GM21529 (cell line): Measurements from ENCODE around the gene HYAL3.
"Not testable (repeated sequence)": the region's sequence is repeated elsewhere in the genome, so short reads cannot be mapped to it uniquely, and the experiment has no call there.

Experiments
- ATAC-seq: cut with Tn5 transposase; IDR thresholded peaks from one replicate; pipeline ENCODE4 v1.9.1; 2021; ENCODE audit not compliant: unreplicated experiment

HYAL3 gene

DNA sequence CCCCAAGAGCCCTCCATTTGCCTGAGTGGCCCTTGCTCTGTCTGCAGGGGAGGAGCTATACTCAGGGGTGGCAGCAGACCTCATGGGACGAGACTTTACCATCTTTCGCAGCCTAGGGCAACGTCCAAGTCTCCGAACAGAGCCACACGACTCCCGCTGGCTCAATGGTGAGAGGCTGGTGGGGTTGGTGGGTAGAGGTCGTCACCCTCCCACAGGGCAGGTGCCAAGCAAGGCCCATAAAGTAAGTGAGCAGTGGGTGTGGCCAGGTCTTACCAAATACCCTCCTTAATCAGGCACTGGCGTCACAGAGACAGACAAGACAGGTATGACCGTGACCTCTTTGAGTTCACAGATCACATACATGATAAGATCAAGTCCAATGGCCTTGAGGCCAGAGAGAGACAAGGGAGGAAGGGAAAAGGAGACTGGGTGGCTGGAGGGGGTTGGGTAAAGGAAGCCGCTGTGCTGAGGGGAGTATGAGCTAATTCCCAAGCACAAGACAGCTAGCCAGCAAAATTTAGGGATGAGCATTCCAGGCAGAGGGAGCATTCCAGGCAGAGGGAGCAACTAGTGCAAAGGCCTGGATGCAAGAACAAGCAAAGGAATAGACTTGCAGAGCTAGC lies 27.8 kb downstream of the HYAL3 start:
- no peak for ATAC-seq

DNA sequence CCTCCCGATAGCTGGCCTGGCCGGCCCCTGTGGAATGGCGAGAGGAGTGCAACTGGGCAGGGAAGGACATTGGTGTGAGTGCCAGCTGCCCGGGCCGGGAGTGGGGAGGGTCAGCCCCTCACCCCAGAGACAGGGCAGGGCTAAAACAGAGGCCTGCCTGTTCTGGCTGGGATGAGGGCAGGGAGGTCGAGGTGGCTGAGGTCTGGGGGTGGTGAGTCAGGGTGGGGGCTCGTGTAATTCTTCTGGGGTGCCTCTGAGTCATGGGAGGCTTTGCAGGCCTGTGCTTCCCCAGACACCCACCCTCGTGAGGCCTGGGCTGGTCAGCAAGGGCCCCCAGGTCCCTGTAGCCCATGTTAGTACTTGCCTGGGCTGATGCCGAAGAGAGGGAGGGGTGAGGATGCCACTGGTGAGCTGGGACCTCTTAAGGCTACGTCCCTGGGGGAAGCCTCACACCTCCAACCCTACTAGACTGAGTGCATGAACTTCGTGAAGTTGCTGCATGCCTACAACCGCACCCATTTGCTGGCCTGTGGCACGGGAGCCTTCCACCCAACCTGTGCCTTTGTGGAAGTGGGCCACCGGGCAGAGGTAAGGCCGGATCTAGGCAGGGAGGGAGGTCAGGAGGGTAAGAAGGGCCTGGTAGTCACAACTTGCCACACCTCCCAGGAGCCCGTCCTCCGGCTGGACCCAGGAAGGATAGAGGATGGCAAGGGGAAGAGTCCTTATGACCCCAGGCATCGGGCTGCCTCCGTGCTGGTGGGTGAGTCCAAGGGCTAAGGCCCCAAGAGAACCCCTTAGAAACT lies 28.6 kb downstream of the HYAL3 start:
- ATAC-seq: no peak

DNA sequence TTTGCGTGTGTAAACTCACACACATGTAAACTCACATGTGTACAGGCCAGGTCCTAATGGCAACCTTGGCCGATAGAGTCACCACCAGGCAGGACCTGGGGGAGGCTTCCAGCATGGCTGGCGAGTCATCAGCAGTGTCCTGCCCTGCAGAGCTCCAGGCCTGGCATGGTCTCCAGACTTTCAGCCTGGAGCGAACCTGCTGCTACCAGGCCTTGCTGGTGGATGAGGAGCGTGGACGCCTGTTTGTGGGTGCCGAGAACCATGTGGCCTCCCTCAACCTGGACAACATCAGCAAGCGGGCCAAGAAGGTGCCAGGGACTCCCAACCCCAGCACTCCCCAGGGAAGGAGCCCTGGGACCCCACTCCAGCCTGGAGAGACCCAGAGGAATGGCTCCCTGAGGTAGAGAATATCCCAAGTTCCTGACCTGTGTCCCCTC lies 29.2 kb downstream of the HYAL3 start:
- no peak for ATAC-seq

DNA sequence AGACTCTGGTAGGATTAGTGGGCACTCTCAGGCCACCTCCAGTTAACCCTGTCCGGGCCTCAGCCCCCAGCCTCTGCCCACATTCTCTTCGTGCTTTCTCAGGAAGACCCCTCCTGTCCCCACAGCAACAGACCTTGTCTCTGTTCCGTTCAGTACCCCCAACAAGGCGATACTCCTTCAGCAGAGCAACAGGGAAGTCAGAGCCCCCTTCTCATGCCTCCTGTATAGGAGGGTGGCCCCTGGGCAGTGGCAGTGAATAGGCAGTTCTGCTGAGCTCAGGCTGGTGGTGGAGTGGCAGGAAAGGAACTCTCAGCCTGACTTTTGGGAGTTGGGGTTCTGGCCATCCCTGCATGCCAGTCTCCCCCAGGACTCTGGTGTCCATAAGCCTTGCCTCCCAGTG lies 29.7 kb downstream of the HYAL3 start:
- no peak for ATAC-seq

DNA sequence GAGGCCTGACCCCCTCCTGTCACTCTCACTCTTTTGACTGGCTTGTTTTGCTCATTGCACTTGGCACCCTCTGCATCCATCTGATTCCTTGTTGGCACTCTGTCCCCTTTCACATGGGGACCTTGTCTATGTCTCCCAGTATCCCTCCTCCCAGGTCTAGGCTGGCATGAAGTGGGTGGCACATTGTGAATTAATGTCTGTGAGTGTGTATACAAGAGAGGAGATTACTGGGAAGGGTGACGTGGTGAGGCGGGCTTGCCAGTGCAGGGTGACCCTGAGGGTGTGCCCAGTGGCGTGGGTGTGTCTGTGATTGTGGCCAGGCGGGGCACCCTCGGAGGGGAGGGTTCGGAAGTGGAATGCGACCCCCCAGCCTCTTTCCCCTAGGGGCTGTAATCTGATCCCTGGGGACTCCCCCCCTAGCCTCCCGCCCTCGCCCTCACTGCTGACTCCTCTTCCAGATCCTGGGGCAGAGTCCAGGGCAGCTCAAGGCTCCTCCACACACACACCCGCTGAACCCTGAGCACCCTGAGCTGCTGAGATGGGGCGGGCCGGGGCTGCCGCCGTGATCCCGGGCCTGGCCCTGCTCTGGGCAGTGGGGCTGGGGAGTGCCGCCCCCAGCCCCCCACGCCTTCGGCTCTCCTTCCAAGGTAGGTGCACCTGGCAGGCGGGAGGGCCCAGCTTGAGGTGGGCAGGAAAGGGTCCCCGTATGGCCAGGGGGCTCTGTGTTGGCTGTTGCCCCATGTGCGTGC lies 30.3 kb downstream of the HYAL3 start, which contains the start of gene SEMA3B:
Gene SEMA3B, plus strand, starts transcription at position 445 of the 749 bp plus-strand sequence. Its CDS starts 94 bp downstream, at position 539.
- ATAC-seq: no peak

DNA sequence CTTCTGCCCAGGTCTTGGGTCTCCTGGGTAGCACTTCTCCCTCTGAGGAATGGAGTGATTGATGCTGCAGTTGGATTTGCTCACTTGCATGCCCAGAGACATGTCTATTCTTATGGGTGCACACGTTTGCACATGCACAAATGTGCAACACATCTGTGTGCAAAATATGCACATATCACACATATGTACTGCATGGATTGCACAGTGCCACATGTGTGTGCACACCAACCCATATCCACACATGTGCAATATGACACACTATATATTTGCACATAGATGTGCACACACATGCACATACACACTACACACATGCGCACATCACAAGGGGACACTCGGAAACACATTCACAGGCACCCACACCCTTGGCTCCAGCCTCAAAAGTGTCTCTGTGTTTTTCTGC lies 30.9 kb downstream of the HYAL3 start:
- ATAC-seq: no peak

DNA sequence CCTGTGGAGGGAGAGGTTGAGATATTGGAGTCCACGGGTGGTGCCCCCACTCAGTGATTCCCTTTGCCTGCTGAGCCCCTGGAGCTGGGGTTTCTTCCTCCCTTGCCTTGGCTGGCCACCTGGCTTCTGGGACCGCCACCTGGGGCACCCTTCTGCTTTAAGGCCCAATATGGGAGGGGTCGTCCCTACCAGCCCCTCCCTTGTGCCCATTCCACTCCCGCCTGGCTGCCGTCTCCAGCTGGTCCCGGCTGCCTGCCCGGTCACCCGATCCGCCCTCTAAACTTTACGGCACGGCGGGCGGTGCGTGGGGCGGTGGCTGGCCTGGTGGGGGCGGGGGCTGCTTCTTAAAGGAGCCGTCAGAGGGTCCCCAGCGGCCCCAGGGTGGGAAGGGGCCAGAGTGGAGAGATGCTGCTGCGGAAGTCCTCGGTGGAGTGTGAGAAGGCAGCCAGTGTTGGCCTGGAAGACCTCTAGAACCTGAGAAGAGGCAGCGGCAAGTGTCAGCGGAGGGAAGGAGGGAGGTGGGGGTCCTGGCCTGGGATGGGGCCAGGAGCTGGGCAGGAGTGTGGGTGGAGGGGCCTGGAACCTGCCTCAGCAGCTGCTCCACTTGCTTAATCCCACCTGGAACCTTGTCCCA lies 31.8 kb downstream of the HYAL3 start:
- no peak for ATAC-seq

DNA sequence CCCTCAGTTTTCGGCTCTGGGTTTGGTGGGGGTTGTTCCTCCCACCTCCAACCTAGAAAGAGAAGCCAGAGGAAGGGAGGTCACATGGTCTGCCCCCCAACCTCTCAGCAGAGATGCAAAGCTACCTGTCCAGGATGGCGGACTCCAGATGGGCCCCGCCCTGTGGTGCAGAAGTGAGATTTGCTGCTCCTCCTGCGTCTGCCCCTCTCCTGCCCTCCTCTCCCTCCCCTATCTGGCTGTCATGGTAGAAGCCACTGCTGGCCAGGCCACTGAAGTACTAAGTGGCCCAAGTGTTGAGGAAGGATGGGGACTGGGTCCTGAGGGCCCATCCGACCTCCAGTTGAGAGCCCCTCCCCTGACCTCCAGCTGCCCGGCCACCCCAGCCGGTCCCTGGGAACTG lies 32.4 kb downstream of the HYAL3 start:
- no peak for ATAC-seq

DNA sequence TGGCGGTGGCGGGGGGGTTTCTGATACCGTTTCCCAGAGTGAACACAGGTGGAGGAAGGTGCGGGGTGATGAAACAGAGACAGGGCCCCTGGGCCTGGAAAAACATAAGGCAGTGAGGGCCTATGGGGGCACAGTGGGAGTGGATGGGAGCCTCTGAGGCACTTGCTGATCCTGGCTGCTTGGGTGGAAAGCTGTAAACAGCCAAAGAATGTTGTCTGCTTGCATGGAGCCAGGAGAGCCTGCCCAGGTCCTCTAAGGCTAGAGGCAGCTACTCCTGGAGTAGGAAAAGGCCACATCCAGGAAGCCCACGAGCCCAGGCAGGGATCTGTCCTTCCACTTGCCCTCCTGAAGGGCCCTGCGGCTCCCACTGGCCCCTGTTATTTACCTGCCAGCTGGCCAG lies 33.2 kb downstream of the HYAL3 start:
- no peak for ATAC-seq

DNA sequence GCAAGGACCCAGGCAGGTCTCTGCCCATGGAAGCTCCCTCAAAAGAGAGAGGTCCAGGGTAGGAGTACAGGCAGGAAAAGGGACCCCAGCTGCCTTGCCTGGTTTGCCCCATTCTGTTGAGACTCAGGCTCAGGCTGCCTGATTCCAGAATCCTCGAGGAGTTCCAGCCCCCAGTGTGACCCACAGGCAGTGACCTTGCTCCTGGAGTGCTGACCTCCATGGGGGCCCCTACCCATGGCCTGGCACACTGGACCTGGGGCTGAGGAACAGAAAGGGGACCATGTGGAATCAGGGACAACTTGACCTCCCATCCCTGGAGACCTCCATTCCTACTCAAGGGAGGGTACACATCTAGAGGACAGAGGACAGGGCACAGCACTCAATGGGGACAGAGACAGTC lies 33.6 kb downstream of the HYAL3 start:
- no peak for ATAC-seq

DNA sequence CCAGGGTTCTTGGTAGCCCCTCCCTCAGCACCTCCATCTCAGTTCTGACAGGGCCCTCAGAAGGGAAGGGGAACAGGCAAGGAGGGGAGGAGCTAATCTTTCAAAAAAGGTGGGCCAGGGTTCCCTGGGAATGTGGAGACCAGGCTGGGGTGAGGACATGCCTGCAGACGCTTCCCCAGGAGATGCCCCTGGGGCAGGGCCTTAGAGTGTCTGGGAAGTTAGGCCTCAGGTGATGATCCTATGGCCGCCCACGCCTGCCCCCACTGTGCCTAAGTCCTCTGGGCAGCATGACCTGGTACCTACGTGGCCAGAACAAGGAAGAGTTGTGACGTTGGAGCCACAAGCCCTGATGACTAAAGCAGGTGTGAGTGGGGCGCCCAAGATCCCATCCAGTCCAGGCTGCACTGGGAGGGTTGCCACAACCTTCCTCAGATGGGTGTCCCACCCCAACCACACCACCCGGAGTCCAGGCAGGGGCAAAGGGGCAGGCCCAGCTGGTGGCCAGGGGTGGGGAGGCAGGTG lies 34.2 kb downstream of the HYAL3 start:
- ATAC-seq: no peak

DNA sequence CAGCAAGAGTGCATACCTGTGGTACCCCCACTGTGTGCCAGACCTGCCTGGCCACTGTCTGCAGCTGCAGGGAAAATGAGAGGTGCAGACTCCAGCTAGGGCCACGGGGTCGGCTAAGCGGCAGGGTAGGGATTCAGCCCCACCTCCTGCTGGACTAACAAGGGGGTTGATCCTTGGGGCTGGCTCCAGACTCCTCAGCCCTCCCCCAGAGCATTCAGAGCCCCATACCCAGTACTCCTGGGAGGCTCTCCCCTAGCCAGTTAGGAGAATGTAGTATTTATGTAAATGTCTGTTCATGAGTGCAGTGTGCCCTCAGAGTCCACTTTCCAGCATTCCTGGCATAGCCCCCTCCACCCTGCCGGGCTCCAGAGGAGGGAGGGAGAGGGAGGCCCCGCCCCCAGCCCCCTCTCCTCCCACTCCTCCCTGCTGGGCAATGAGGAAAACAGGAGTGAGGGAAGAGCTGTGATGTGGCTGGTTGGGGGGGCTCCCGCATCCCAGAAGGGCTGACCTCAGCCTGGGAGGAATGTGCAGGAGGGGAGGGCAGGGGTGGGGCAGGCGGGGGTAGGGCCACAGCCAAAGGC lies 34.7 kb downstream of the HYAL3 start:
- ATAC-seq: no peak

DNA sequence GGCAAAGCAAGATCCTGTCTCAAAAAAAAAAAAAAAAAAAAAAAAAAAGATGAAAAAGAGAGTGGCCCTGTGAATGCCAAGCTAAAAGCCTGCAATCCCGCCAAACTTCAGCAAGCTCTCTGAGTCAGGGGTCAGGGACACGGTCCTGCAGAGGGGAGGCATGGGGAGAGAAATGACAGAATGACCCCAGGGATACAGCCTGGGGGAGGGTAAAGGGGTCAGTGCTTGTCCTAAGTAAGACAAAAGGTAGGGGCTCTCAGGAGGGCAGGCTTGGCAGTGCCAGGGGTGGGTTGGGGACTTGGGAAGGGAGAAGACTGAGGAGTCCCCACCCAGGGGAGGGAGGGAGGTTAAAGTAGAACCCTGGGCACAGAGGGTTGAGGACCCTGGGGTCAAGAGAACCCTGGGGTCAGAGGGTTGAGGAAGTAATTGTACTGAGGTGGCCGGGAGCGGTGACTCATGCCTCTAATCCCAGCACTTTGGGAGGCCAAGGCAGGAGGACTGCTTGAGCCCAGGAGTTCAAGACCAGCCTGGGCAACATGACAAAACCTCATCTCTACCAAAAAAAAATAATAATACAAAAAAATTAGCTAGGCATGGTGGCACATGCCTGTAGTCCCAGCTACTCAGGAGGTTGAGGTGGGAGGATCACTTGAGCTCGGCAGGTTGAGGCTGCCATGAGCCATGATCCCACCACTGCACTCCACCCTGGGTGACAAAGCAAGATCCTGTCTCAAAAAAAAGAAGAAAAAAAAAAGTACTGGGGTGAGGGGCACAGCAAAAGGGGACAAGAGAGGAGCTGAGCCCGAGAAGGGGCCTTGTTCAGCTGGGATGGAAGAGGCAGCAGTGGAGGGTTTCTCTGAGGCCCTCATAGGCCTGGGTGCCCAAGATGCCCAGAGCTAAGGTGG lies 35.5 kb downstream of the HYAL3 start:
- ATAC-seq: no peak

DNA sequence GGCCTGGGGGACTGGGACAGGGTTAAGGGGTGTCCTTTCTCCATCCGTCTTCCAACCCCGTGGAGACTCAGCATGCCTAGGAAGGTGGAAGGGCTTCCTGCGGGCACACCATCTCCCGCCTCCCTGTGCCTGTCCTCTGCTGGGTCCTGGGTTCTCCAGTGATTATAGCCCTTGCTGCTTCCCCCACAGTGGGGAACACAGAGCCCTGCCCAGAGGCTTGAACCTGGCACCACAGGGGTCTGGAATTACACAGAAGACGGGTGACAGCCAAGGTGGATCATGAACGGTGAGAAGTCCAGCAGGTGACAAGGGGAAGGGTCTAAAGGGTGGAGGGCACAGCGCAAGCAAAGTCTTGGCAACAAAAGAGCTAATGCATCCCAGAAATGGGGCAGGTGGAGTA lies 36.4 kb downstream of the HYAL3 start:
- no peak for ATAC-seq

DNA sequence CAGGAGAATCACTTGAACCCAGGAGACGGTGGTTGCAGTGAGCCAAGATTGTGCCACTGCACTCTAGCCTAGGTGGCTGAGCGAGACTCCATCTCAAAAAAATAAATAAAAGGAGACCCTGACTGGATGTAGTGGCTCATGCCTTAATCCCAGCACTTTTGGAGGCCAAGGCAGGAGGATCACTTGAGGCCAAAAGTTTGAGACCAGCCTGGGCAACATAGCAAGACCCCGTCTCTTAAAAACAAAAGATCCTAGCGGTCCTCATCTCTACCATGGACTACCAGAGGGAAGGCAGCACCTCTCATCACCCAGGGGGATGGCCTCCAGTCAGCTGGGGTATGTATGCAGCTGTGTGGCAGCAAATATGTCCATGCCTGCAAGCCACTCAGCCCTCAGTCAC lies 37.0 kb downstream of the HYAL3 start:
- ATAC-seq: not testable (repeated sequence)

DNA sequence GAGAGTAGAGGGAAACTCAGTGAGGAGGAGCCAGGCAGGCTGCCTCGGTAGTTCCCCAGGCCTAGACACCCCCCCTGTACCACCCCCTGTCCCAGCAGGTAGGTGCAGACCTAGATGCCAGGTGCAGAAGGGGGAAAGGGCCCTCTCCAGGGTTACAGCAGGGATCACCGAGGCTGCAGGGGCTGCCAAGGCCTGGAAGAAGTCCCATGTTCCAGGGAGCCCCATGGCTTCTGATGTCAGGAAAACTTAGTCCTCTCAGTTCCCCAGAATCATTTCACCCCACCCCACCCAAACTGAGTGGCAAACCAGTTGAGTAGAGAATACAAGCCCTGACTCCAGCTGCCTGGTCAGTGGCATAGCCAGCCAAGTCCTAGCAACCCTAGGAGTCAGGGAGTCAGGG lies 37.7 kb downstream of the HYAL3 start:
- ATAC-seq: no peak

DNA sequence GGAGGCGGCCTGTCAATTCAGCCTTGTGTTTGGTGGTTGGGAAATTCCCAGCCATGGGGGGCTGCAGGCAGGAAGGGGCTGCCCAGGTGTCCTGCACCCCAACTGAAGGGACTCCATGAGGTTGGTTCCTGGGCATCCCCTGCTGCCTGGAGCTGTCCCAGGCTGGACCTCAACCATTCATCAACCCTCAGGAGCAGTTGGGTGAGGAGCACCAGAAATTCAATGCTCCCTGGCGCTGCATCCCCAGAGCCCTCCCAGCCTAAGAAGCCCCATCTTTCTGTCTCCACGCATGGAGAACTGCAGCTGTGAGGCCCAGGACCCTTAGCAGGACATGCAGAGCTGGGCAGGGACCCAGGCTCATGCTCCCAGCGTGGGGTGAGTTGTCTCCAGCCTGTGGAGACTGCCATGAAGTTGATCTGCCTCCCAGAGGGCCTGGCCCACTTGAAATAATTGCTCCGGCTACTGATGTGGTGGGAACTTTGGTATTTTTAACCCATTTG lies 38.2 kb downstream of the HYAL3 start:
- no peak for ATAC-seq

DNA sequence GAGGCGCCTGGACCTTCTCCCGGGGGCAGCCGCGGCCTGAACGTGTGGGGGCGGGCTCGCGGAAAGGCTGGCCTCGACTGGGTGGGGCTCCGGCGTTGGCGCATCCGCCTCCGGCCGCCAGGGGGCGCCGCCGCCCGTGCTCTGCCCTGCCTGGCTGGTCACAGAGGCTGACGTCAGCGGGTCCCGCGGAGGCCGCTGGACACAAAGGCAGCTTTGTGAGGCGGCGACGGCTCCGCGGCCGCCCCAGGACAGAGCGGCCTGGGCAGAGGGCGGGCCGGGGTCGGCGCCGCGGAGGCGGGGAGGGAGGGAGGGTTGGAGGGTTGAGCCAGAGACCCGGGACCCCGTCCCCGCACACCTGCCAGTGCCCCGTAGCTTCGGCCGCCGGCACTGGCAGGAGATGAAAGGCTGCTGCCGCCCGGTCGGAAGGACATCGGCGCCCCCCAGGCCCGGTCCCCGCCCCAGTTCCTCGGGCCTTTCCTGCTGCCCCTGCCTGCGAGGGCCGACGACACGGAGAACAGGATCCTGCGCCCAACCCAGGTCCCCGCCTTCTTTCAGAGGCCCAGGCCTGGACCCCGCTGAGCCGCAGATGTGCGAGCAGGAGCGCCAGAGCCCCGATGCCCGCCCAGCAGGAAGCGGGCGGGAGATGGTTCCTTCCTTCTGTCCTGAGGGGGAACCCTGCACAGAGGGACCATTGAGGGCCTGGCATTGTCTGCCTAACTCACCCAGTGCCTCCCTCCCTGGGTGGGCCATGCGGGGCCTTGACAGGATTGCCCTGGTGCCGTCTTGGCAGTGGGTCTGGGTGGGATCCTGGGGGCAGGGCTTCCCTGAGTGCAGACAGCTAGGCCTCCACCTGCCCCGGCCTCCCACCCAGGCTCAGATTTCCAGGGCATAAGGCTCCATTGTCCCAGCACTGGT lies 38.9 kb downstream of the HYAL3 start:
- ATAC-seq: peak; percentile 91
